Smooth muscle cell (in vitro differentiated cells): ENCODE measurements around the gene LIPJ. TPM values are rescaled to one million over a fixed set of nuclear protein-coding genes. Genes with fewer than 3 reads are reported as not detected.

Experiments used
- DNase-seq: peaks from one replicate; lab custom pipeline; 2025; ENCODE audit not compliant: unreplicated experiment; lab: John Stamatoyannopoulos, UW
- H2AFZ ChIP-seq: fragments of 200-600 bp; sonication (generic); 2 replicates; pipeline ENCODE4 v1.6.0; 2016; ENCODE audit warnings: antibody characterized with exemption, low read depth, mild to moderate bottlenecking
- H3F3A ChIP-seq: fragments of 200-600 bp; sonication (generic); 2 replicates; pipeline ENCODE4 v1.6.0; 2017; ENCODE audit warnings: antibody characterized with exemption, low read depth
- H3K27ac ChIP-seq: fragments of 200-600 bp; sonication (generic); 2 replicates; pipeline ENCODE4 v1.5.1; 2016; ENCODE audit warnings: low read depth, mild to moderate bottlenecking
- H3K27me3 ChIP-seq: fragments of 200-600 bp; sonication (generic); 2 replicates; pipeline ENCODE4 v1.6.1; 2016; ENCODE audit warnings: low read depth, mild to moderate bottlenecking
- H3K36me3 ChIP-seq: fragments of 200-600 bp; sonication (generic); 2 replicates; pipeline ENCODE4 v1.5.1; 2016; ENCODE audit warnings: low read depth
- H3K4me1 ChIP-seq: fragments of 200-600 bp; sonication (generic); 2 replicates; pipeline ENCODE4 v1.5.1; 2016; ENCODE audit warnings: low read depth
- H3K4me2 ChIP-seq: fragments of 200-600 bp; sonication (generic); 2 replicates; pipeline ENCODE4 v1.6.0; 2016; ENCODE audit warnings: mild to moderate bottlenecking
- H3K4me3 ChIP-seq: fragments of 200-600 bp; sonication (generic); 2 replicates; pipeline ENCODE4 v1.5.1; 2016; ENCODE audit warnings: mild to moderate bottlenecking
- H3K79me2 ChIP-seq: fragments of 200-600 bp; sonication (generic); 2 replicates; pipeline ENCODE4 v1.6.0; 2016; ENCODE audit warnings: low read depth, mild to moderate bottlenecking
- H3K9ac ChIP-seq: fragments of 200-600 bp; sonication (generic); 2 replicates; pipeline ENCODE4 v1.6.0; 2016; ENCODE audit warnings: low read depth
- H3K9me3 ChIP-seq: fragments of 200-600 bp; sonication (generic); replicated peaks from 2 replicates; pipeline ENCODE4 v1.5.1; 2016; ENCODE audit warnings: low read depth
- H4K20me1 ChIP-seq: fragments of 200-600 bp; sonication (generic); 2 replicates; pipeline ENCODE4 v1.6.0; 2016; ENCODE audit warnings: low read depth
- CTCF ChIP-seq: fragments of 200-600 bp; sonication (generic); IDR thresholded peaks from 2 replicates; pipeline ENCODE4 v1.5.1; 2017; ENCODE audit warnings: borderline replicate concordance, mild to moderate bottlenecking, antibody characterized with exemption; ENCODE audit not compliant: insufficient read depth, poor library complexity, severe bottlenecking
- WGBS: methylation state at CpG from one replicate; pipeline ENCODE4 v1.1.7; 2016; ENCODE audit warnings: low lambda C conversion rate; 5-methylcytosine and 5-hydroxymethylcytosine counted together
- polyA plus RNA-seq: library from polyadenylated mRNA; unstranded; fragments of >200 nt; fragmentation: Nextera tagmentation; extraction: Ambion mirVana; gene quantifications from 2 replicates; pipeline ENCODE4 v1.2.1, GENCODE V29; 2016
- total RNA-seq: library from RNA; depleted of rRNA; stranded (reverse); fragments of >200 nt; gene quantifications from 2 replicates; pipeline ENCODE4 v1.2.3, GENCODE V29; 2014

LIPJ gene
- total and polyA plus RNA-seq, 2 experiments from 2014 or later, result not detected

GRCh38 chr10:88555190-88555908, 31.2 kb upstream of the LIPJ start:
- no peak for TF ChIP-seq CTCF
- Histone ChIP-seq H3K79me2 (no peaks in the 10 kb centered on the region), H3K4me2 (no peak overlapping the region), H4K20me1 (no peaks in the 10 kb centered on the region), H3K4me1 (no peaks in the 10 kb centered on the region), H3K27ac (no peak overlapping the region), H3K36me3 (no peaks in the 10 kb centered on the region), H3K27me3 (no peaks in the 10 kb centered on the region), H3K4me3 (no peak overlapping the region), H3K9ac (no peak overlapping the region), H3F3A (no peaks in the 10 kb centered on the region), H2AFZ (no peak overlapping the region), H3K9me3 (no peaks in the 10 kb centered on the region)
- DNase-seq, result no peak
- WGBS, result 87% methylated on average over 7 of the region's 7 CpGs

GRCh38 chr10:88557256-88557655, 29.3 kb upstream of the LIPJ start:
- no peak overlapping the region for H3K27ac ChIP-seq
- 100% methylated on average over 1 of the region's 1 CpG for WGBS
- TF ChIP-seq CTCF, result no peak

GRCh38 chr10:88557658-88558057, 28.9 kb upstream of the LIPJ start:
- H3K9ac ChIP-seq, result no peak overlapping the region
- 89% methylated on average over 2 of the region's 2 CpGs for WGBS
- DNase-seq, result no peak
- H3F3A ChIP-seq, result no peaks in the 10 kb centered on the region
- no peak overlapping the region for H3K27ac ChIP-seq
- no peak overlapping the region for H2AFZ ChIP-seq
- no peaks in the 10 kb centered on the region for H3K79me2 ChIP-seq
- H3K4me2 ChIP-seq, result no peak overlapping the region
- no peaks in the 10 kb centered on the region for H3K27me3 ChIP-seq
- no peak for TF ChIP-seq CTCF
- no peaks in the 10 kb centered on the region for H3K9me3 ChIP-seq
- H3K4me3 ChIP-seq, result no peak overlapping the region
- no peaks in the 10 kb centered on the region for H3K4me1 ChIP-seq
- H3K36me3 ChIP-seq, result no peaks in the 10 kb centered on the region
- H4K20me1 ChIP-seq, result no peaks in the 10 kb centered on the region

More at GRCh38 chr10:88557256-88557655, 29.3 kb upstream of the LIPJ start:
- Histone ChIP-seq H3K27me3 (no peaks in the 10 kb centered on the region), H2AFZ (no peak overlapping the region), H4K20me1 (no peaks in the 10 kb centered on the region), H3K4me1 (no peaks in the 10 kb centered on the region), H3K36me3 (no peaks in the 10 kb centered on the region), H3K79me2 (no peaks in the 10 kb centered on the region), H3K4me2 (no peak overlapping the region), H3K9ac (no peak overlapping the region), H3F3A (no peaks in the 10 kb centered on the region), H3K9me3 (no peaks in the 10 kb centered on the region), H3K4me3 (no peak overlapping the region)
- no peak for DNase-seq

GRCh38 chr10:88562152-88562551, 24.4 kb upstream of the LIPJ start:
- Histone ChIP-seq H3K27me3 (peaks cover 6% of the 10 kb centered on the region), H2AFZ (no peak overlapping the region), H3K27ac (no peak overlapping the region), H4K20me1 (no peaks in the 10 kb centered on the region), H3K4me2 (no peak overlapping the region), H3K36me3 (no peaks in the 10 kb centered on the region), H3K4me1 (no peaks in the 10 kb centered on the region), H3F3A (no peaks in the 10 kb centered on the region), H3K79me2 (no peaks in the 10 kb centered on the region), H3K4me3 (no peak overlapping the region), H3K9me3 (no peaks in the 10 kb centered on the region), H3K9ac (no peak overlapping the region)
- 86% methylated on average over 1 of the region's 1 CpG for WGBS
- TF ChIP-seq CTCF, result no peak
- no peak for DNase-seq
